Epithelial cell of esophagus (primary cell): ENCODE data around the gene GPSM1.
"Not testable (repeated sequence)": the region's sequence is repeated elsewhere in the genome, so short reads cannot be mapped to it uniquely, and the experiment has no call there.

Source experiments
- DNase-seq: peaks from one replicate; pipeline ENCODE4 v3.0.0; 2010; ENCODE audit warnings: low read depth
- H3K4me3 ChIP-seq: 2 replicates; pipeline ENCODE4 v1.5.1; 2011; ENCODE audit warnings: mild to moderate bottlenecking, low read length, control low read depth
- CTCF ChIP-seq: IDR thresholded peaks from 2 replicates; pipeline ENCODE4 v1.5.1; 2011; ENCODE audit warnings: low read depth, mild to moderate bottlenecking, low read length, control low read depth, inconsistent platforms; ENCODE audit not compliant: insufficient read depth; ENCODE audit errors: missing control alignments

The GPSM1 gene

DNA sequence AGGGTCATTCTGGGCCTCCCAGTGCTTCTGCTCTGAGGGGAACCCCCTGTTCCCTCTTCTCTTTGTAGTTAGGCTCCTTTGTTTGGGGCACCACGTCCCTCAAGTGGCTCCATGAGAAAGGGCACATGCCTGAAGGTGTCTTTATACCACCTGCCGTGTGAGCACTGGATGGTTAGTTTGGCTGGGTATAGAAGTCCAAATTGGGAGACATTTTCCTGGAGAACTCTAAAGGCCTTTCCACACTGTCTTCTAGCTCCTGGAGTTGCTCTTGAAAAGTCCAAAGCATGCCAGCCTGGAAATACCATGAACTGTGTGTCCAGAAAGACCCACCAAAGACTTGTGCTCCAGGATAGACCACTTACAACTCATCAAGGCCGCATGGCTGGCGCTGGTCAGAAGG lies 12.4 kb upstream of the GPSM1 start:
- no peak overlapping the region for H3K4me3 ChIP-seq
- TF ChIP-seq CTCF: no peak

GRCh38 chr9:136316271-136316751 lies 11.0 kb upstream of the GPSM1 start:
- H3K4me3 ChIP-seq: no peak overlapping the region
- DNase-seq: no peak
- TF ChIP-seq CTCF: no peak

More for the DNA sequence above, 12.4 kb upstream of the GPSM1 start:
- no peak for DNase-seq

DNA sequence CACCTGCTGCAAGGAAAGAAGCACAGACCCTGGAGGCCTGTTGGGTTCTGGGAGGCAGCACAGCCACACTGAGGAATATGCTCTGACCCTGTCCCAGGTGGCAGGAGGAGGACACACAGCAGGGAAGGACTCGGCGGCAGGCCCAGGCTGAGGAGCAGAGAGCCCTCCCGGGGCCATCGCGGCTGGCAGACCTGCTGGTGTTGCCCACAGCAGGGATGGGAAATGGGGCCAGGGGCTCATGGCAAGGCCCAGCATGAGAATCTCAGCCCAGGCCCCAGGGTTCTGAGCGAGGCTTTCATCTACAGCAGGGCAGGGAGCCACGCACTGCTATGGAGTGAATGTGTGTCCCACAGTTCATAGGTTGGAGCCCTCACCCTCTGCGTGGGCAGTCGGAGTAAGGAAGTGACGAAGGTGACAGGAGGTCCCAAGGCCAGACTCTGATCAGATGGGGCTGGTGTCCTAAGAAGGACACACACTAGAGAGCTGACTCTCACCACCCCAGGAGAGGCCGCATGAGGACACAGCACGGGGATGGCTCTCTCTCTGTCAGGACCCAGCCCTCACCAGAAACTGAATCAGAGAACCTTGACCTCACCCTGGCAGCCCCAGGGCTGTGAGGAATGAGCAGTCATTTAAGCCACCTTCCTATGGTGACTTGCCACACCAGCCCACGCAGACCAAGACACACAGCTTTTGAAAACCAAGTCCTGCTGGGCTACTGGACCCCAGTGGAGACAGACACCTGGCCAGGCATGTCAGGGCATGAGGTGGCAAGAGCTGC lies 10.3 kb upstream of the GPSM1 start:
- DNase-seq: peak; percentile 24
- TF ChIP-seq CTCF: no peak
- no peak overlapping the region for H3K4me3 ChIP-seq

- TF ChIP-seq CTCF: no peak
- no peak overlapping the region for H3K4me3 ChIP-seq
- no peak for DNase-seq
Measured at GRCh38 chr9:136317695-136318094, 9.6 kb upstream of the GPSM1 start.

DNA sequence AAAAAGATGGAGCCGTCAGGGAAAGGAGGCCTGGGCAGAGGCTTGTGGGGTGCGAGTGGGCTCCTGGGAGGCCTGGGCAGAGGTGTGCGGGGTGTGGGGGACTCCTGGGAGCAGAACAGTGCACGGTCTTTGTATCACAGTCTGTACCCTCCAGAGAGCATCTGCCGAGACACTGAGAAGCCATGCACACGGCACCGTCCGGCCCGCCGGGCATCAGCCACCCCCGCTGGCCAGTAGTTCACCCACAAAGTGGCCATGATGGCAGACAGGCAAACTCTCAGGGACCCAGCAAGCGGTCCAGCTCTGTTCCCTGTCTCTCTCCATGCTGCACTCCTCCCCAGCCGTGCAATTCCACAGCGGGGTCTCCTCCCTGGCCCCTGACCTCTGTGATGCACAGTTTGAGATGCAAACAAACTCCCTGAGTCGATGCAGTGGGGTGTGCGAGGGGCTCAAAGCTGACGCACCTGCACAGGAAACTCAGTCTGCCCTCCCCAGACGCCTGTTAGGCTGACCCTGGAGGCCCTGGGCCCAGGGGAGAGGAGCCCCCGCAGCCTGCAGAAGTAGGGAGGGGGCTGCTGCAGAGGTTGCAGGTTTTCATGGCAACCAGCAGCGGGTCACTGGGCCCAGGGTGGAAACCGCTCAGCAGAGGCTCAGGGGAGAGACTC lies 9.1 kb upstream of the GPSM1 start:
- TF ChIP-seq CTCF: no peak
- DNase-seq: no peak
- no peak overlapping the region for H3K4me3 ChIP-seq

- no peak for TF ChIP-seq CTCF
- DNase-seq: no peak
- no peak overlapping the region for H3K4me3 ChIP-seq
Measured at GRCh38 chr9:136318776-136319241, 8.5 kb upstream of the GPSM1 start.

DNA sequence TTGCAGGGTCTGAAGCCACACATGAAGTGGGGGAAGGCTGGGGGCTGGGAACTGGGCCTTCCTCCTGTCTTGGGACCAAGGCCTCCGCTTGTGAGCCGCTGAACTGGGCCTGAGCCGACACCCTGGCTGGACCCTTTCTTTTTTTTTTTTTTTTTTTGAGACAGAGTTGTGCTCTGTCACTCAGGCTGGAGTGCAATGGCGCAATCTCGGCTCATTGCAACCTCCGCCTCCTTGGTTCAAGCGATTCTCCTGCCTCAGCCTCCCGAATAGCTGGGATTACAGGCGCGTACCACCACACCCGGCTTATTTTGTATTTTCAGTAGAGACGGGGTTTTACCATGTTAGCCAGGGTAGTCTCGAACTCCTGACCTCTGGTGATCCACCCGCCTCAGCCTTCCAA lies 8.1 kb upstream of the GPSM1 start:
- not testable (repeated sequence) for H3K4me3 ChIP-seq, DNase-seq

GRCh38 chr9:136319955-136320354 lies 7.4 kb upstream of the GPSM1 start:
- not testable (repeated sequence) for DNase-seq

DNA sequence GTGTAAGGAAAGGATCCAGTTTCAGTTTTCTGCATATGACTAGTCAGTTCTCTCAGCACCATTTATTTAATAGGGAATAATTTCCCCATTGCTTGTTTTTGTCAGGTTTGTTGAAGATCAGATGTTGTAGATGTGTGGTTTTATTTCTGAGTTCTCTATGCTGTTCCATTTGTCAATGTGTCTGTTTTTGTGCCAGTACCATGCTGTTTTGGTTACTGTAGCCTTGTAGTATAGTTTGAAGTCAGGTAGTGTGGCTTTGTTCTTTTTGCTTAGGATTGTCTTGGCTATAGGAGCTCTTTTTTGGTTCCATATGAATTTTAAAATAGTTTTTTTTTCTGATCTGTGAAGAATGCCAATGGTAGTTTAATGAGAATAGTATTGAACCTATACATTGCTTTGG lies 6.4 kb upstream of the GPSM1 start:
- not testable (repeated sequence) for DNase-seq, H3K4me3 ChIP-seq

More at GRCh38 chr9:136319955-136320354, 7.4 kb upstream of the GPSM1 start:
- H3K4me3 ChIP-seq: not testable (repeated sequence)
